ENCODE data around the gene WDR59.
"Not testable (repeated sequence)": the region's sequence is repeated elsewhere in the genome, so short reads cannot be mapped to it uniquely, and the experiment has no call there.

Gene WDR59

DNA sequence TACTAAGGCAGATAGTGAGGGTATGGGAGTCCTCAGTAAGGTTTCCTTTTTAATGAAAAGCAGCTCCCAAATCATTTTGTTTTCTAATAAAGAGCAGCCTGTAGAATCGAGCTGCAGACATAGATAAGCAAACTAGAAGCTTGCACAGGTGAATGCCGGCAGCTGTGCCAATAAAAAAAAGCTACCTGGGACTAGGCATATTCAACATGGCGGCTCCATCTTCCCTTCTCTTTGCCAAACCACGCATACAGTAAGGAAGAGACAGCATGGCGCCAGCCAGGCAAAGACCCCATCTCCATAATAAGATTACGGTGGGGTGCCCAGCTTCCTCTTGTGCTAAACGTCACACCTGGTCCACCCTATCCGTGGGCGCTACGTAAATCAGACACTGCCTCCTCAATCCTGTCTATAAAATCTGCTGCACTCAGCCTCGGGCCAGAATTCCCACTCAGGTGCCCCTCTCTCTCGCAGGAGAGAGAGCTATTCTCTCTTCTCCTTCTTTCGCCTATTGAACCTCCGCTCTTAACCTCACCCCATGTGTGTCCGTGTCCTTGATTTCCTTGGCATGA is 117.6 kb downstream of the WDR59 start:
- Histone ChIP-seq H3K4me1 (ENCODE audit: control insufficient read depth, insufficient read depth, low read length) (peaks cover 8% of the 10 kb centered on the region), H3K9me3 (ENCODE audit: control insufficient read depth, insufficient read depth, low read length) (no peaks in the 10 kb centered on the region), H3K4me3 (ENCODE audit: low read length) (no peak overlapping the region), H3K36me3 (ENCODE audit: control insufficient read depth, insufficient read depth, low read length) (no peaks in the 10 kb centered on the region), H3K27ac (ENCODE audit: low read length) (no peak overlapping the region), H3K27me3 (ENCODE audit: control insufficient read depth, insufficient read depth, low read length) (no peaks in the 10 kb centered on the region)
- DNase-seq (ENCODE audit: low read depth, low spot score) = no peak
- WGBS (ENCODE audit: insufficient coverage, insufficient read length) = no CpG with 5 or more reads among the region's 15 CpGs

DNA sequence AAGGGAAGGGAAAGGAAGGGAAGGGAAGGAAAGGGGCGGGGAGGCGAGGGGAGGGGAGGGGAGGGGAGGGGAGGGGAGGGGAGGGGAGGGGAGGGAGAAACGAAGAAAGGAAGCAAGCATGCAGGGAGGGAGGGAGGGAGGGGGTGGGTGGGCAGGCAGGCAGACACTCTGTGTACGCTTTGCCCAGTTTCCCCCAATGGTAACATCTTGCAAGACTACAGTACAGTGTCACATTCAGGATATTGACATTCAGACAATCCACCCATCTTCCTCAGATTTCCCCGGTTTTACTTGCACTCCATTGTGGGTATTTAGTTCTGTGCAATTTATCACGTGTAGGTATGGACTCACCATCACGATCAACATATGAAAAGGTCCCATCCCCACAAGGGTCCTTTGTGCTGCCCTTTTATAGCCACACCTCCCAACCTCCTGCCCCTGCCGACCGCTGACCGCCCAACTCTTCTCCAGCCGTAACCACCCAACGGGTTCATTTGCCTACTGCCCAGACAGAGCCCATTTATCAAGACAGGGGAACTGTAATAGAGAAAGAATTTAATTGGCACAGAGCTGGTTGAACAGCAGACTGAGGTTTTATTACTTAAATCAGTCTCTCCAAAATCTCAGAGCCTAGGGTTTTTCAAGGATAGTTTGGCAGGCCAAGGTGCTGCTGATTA is 118.9 kb downstream of the WDR59 start:
- peak; percentile 64 for DNase-seq (ENCODE audit: low read depth, low spot score)
- H3K9me3 ChIP-seq (ENCODE audit: control insufficient read depth, insufficient read depth, low read length) = no peaks in the 10 kb centered on the region
- no peak overlapping the region for H3K4me3 ChIP-seq (ENCODE audit: low read length)
- no peak overlapping the region for H3K27ac ChIP-seq (ENCODE audit: low read length)
- H3K36me3 ChIP-seq (ENCODE audit: control insufficient read depth, insufficient read depth, low read length) = no peaks in the 10 kb centered on the region
- peaks cover 8% of the 10 kb centered on the region for H3K4me1 ChIP-seq (ENCODE audit: control insufficient read depth, insufficient read depth, low read length)
- no CpG with 5 or more reads among the region's 12 CpGs for WGBS (ENCODE audit: insufficient coverage, insufficient read length)
- no peaks in the 10 kb centered on the region for H3K27me3 ChIP-seq (ENCODE audit: control insufficient read depth, insufficient read depth, low read length)

- DNase-seq (ENCODE audit: low read depth, low spot score) = no peak
- no CpG with 5 or more reads among the region's 10 CpGs for WGBS (ENCODE audit: insufficient coverage, insufficient read length)
- Histone ChIP-seq H3K27ac (ENCODE audit: low read length) (no peak overlapping the region), H3K4me1 (ENCODE audit: control insufficient read depth, insufficient read depth, low read length) (peaks cover 5% of the 10 kb centered on the region), H3K27me3 (ENCODE audit: control insufficient read depth, insufficient read depth, low read length) (no peaks in the 10 kb centered on the region), H3K36me3 (ENCODE audit: control insufficient read depth, insufficient read depth, low read length) (no peaks in the 10 kb centered on the region), H3K9me3 (ENCODE audit: control insufficient read depth, insufficient read depth, low read length) (no peaks in the 10 kb centered on the region), H3K4me3 (ENCODE audit: low read length) (no peak overlapping the region)
Observed at GRCh38 chr16:74862743-74863244, 122.1 kb downstream of the WDR59 start.

DNA sequence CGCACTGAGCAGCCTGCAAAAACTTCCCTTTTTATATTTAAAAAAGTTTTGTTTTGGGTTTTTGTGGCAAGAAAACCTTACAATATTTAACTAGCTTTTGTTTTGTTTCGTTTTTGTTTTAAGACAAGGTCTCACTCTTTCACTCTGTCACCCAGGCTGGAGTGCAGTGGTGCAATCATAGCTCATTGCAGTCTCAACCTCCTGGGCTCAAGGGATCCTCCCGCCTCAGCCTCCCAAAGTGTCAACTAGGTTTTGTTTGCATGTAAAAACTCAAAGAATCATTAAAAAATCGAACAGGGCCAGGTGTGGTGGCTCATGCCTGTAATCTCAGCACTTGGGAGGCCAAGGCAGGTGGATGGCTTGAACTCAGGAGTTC is 132.4 kb downstream of the WDR59 start:
- no peaks in the 10 kb centered on the region for H3K27me3 ChIP-seq (ENCODE audit: control insufficient read depth, insufficient read depth, low read length)
- H3K36me3 ChIP-seq (ENCODE audit: control insufficient read depth, insufficient read depth, low read length) = no peaks in the 10 kb centered on the region
- no peak for DNase-seq (ENCODE audit: low read depth, low spot score)
- WGBS (ENCODE audit: insufficient coverage, insufficient read length) = no CpG with 5 or more reads among the region's 4 CpGs
- H3K4me3 ChIP-seq (ENCODE audit: low read length) = no peak overlapping the region
- no peaks in the 10 kb centered on the region for H3K9me3 ChIP-seq (ENCODE audit: control insufficient read depth, insufficient read depth, low read length)
- no peaks in the 10 kb centered on the region for H3K4me1 ChIP-seq (ENCODE audit: control insufficient read depth, insufficient read depth, low read length)
- H3K27ac ChIP-seq (ENCODE audit: low read length) = no peak overlapping the region

DNA sequence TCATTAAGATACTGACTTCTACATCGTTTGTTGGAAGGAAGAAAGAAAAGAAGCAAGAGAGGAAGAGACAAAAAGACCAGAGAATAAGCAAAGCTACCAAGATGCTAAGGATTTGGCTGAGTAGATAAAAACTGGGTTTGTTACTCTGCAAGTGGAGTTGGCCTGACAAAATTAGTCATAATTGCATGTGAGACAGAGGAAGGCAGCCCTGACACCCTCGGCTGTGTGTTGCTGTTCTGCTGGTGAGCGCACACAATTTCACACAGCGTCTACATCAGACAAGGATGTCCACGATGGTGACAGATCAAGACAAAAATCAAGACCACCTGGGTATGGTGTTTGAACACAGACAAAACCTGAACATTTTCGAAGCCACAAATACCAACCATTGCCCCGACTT is 134.9 kb downstream of the WDR59 start:
- Histone ChIP-seq H3K4me3 (ENCODE audit: low read length) (no peak overlapping the region), H3K4me1 (ENCODE audit: control insufficient read depth, insufficient read depth, low read length) (no peaks in the 10 kb centered on the region), H3K27me3 (ENCODE audit: control insufficient read depth, insufficient read depth, low read length) (no peaks in the 10 kb centered on the region), H3K27ac (ENCODE audit: low read length) (no peak overlapping the region), H3K36me3 (ENCODE audit: control insufficient read depth, insufficient read depth, low read length) (no peaks in the 10 kb centered on the region), H3K9me3 (ENCODE audit: control insufficient read depth, insufficient read depth, low read length) (no peaks in the 10 kb centered on the region)
- no CpG with 5 or more reads among the region's 7 CpGs for WGBS (ENCODE audit: insufficient coverage, insufficient read length)
- DNase-seq (ENCODE audit: low read depth, low spot score) = no peak

DNA sequence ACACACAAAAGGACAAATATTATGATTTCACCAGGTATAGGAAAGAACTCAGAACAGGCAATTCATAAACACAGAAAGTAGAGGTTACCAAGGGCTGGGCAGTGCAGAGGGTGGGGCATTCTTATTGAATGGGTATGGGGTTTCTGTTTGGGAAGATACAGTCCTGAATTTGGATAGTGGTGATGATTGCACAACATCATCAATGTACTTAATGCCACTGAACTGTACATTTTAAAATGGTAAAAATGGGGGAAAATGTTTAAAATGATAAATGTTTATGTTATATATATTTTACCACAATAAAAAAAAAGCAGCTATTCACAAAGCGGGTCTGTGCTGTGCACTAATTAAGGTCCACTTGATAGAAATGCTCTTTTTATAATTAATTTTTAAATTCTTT is 137.7 kb downstream of the WDR59 start:
- H3K4me1 ChIP-seq (ENCODE audit: control insufficient read depth, insufficient read depth, low read length) = no peaks in the 10 kb centered on the region
- no CpG with 5 or more reads among the region's 1 CpG for WGBS (ENCODE audit: insufficient coverage, insufficient read length)
- H3K27ac ChIP-seq (ENCODE audit: low read length) = no peak overlapping the region
- no peaks in the 10 kb centered on the region for H3K9me3 ChIP-seq (ENCODE audit: control insufficient read depth, insufficient read depth, low read length)
- no peaks in the 10 kb centered on the region; the same call in 1 of the 2 replicates for H3K27me3 ChIP-seq (ENCODE audit: control insufficient read depth, insufficient read depth, low read length)
- DNase-seq (ENCODE audit: low read depth, low spot score) = no peak
- H3K36me3 ChIP-seq (ENCODE audit: control insufficient read depth, insufficient read depth, low read length) = no peaks in the 10 kb centered on the region
- no peak overlapping the region for H3K4me3 ChIP-seq (ENCODE audit: low read length)

DNA sequence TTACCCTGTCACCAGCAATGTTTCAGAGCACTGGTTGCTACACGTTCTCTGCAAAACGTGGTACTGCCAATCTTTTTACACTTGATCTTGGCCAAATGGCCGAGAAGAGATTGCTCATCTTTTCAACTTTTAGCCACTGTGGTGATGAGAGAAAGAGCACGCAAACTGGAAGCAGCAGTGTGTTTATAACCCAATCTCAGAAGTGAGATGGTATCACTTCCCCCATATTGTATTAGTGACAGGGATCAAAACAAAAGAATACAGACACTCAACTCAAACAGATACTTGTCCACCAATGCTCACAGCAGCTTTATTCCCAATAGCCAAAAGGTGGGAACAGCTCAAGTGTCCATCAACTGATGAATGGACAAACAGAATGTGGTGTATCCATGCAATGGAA is 138.2 kb downstream of the WDR59 start:
- Histone ChIP-seq H3K27ac (ENCODE audit: low read length) (no peak overlapping the region), H3K27me3 (ENCODE audit: control insufficient read depth, insufficient read depth, low read length) (no peaks in the 10 kb centered on the region; the same call in 1 of the 2 replicates), H3K4me1 (ENCODE audit: control insufficient read depth, insufficient read depth, low read length) (no peaks in the 10 kb centered on the region), H3K36me3 (ENCODE audit: control insufficient read depth, insufficient read depth, low read length) (no peaks in the 10 kb centered on the region), H3K4me3 (ENCODE audit: low read length) (no peak overlapping the region), H3K9me3 (ENCODE audit: control insufficient read depth, insufficient read depth, low read length) (no peaks in the 10 kb centered on the region)
- no CpG with 5 or more reads among the region's 4 CpGs for WGBS (ENCODE audit: insufficient coverage, insufficient read length)
- DNase-seq (ENCODE audit: low read depth, low spot score) = no peak

DNA sequence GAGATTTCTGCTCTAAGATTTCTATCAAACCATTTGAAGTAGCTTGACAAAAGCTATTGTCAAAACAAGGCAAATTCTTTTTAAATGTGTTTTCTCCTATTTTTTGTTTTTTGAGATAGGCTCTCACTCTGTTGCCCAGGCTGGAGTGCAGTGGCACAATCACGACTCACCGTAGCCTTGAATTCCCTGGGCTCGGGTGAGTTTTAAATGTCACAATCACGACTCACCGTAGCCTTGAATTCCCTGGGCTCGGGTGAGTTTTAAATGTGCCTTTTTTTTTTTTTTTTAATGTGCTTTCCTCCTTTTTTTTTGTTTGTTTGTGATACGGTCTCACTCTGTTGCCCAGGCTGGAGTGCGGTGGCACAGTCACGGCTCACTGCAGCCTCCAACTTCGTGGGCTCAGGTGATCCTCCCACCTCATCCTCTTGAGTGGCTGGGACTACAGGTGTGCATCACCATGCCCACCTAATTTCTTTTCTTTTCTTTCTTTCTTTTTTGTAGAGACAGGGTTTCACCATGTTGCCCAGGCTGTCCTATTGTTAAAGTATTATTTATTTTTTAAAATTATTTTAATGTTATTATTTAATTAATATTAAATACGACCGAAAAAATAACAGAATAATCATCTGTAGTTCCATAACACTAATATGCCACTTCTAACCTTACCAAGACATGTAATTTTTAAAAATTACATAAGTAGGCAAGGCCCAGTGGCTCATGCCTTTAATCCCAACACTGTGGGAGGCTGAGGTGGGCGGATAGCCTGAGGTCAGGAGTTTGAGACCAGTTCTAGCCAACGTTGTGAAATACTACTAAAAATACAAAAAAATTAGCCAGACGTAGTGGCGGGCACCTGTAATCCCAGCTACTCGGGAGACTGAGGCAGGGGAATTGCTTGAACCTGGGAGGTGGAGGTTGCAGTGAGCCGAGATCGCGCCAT is 140.6 kb downstream of the WDR59 start:
- no peaks in the 10 kb centered on the region for H3K36me3 ChIP-seq (ENCODE audit: control insufficient read depth, insufficient read depth, low read length)
- no peak overlapping the region for H3K27ac ChIP-seq (ENCODE audit: low read length)
- H3K4me3 ChIP-seq (ENCODE audit: low read length) = no peak overlapping the region
- WGBS (ENCODE audit: insufficient coverage, insufficient read length) = no CpG with 5 or more reads among the region's 20 CpGs
- no peaks in the 10 kb centered on the region; the same call in 1 of the 2 replicates for H3K27me3 ChIP-seq (ENCODE audit: control insufficient read depth, insufficient read depth, low read length)
- no peaks in the 10 kb centered on the region for H3K9me3 ChIP-seq (ENCODE audit: control insufficient read depth, insufficient read depth, low read length)
- no peak for DNase-seq (ENCODE audit: low read depth, low spot score)
- no peaks in the 10 kb centered on the region for H3K4me1 ChIP-seq (ENCODE audit: control insufficient read depth, insufficient read depth, low read length)

- not testable (repeated sequence) for H3K9me3 ChIP-seq (ENCODE audit: control insufficient read depth, insufficient read depth, low read length); H3K27ac ChIP-seq (ENCODE audit: low read length); H3K36me3 ChIP-seq (ENCODE audit: control insufficient read depth, insufficient read depth, low read length); H3K4me3 ChIP-seq (ENCODE audit: low read length); H3K4me1 ChIP-seq (ENCODE audit: control insufficient read depth, insufficient read depth, low read length); DNase-seq (ENCODE audit: low read depth, low spot score); H3K27me3 ChIP-seq (ENCODE audit: control insufficient read depth, insufficient read depth, low read length)
- no CpG with 5 or more reads among the region's 14 CpGs for WGBS (ENCODE audit: insufficient coverage, insufficient read length)
Observed at GRCh38 chr16:74843381-74844035, 141.4 kb downstream of the WDR59 start.

DNA sequence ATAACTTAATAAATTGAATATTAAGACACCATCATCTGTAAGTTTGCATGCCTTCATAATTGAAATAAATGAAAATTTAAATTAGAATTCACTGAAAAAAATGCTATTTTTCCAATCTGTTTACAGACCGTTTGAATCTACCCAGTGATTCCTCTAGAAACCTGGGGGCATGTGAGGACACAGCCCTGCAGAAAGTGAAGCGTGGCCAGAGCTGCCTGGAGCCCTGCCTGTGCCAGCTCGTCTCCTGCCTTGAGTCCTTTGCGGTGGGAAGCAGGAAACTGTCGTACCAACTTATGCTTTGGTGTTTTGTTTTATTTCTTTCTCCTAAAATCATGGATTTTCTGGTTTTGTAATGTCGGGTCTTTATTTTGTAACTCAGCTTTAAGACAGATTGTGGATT is 142.5 kb downstream of the WDR59 start:
- H3K9me3 ChIP-seq (ENCODE audit: control insufficient read depth, insufficient read depth, low read length) = no peaks in the 10 kb centered on the region
- no peaks in the 10 kb centered on the region for H3K36me3 ChIP-seq (ENCODE audit: control insufficient read depth, insufficient read depth, low read length)
- H3K27me3 ChIP-seq (ENCODE audit: control insufficient read depth, insufficient read depth, low read length) = no peaks in the 10 kb centered on the region; the same call in 1 of the 2 replicates
- no peaks in the 10 kb centered on the region for H3K4me1 ChIP-seq (ENCODE audit: control insufficient read depth, insufficient read depth, low read length)
- H3K4me3 ChIP-seq (ENCODE audit: low read length) = no peak overlapping the region
- no peak for DNase-seq (ENCODE audit: low read depth, low spot score)
- no peak overlapping the region for H3K27ac ChIP-seq (ENCODE audit: low read length)
- no CpG with 5 or more reads among the region's 6 CpGs for WGBS (ENCODE audit: insufficient coverage, insufficient read length)

All from iPS DF 6.9 (cell line).